Astrocyte (in vitro differentiated cells and primary cell): Measurements from ENCODE around the gene BCO1.

Experiments used
- EZH2 ChIP-seq: IDR thresholded peaks from 2 replicates; pipeline ENCODE4 v1.6.1; 2012; ENCODE audit warnings: mild to moderate bottlenecking, low read length, inconsistent platforms; ENCODE audit not compliant: insufficient read depth
- TF ChIP-seq, protein P1 (sequence below): IDR thresholded peaks from 2 replicates; pipeline ENCODE4 v1.5.1; 2011; ENCODE audit warnings: low read depth, mild to moderate bottlenecking, inconsistent platforms, low read length, moderate library complexity; ENCODE audit not compliant: insufficient read depth

DNA sequence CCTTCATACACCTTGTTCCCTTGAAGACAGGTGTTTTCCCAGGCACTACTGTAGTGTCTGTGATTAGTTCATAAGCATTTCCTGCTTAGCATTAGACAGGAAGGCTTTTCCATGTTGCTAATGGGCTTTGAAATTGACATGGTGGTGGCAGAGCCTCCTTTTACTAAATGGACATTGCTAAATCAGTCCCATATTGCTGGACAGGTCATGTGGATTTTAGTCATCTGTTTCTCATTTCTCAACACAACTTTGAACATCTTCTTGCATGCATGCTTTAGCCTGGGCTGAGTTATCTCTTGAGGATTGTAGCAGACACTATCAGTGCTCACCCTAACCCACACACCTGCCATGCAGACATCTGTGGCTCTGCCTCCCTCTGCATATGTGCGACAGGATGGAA, 13.7 kb upstream of the BCO1 start:
- TF ChIP-seq, protein P1, sequence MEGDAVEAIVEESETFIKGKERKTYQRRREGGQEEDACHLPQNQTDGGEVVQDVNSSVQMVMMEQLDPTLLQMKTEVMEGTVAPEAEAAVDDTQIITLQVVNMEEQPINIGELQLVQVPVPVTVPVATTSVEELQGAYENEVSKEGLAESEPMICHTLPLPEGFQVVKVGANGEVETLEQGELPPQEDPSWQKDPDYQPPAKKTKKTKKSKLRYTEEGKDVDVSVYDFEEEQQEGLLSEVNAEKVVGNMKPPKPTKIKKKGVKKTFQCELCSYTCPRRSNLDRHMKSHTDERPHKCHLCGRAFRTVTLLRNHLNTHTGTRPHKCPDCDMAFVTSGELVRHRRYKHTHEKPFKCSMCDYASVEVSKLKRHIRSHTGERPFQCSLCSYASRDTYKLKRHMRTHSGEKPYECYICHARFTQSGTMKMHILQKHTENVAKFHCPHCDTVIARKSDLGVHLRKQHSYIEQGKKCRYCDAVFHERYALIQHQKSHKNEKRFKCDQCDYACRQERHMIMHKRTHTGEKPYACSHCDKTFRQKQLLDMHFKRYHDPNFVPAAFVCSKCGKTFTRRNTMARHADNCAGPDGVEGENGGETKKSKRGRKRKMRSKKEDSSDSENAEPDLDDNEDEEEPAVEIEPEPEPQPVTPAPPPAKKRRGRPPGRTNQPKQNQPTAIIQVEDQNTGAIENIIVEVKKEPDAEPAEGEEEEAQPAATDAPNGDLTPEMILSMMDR = no peak
- no peak for TF ChIP-seq EZH2
